NCI-H2227 treated with DMSO at 0.1 percent for 48 hours (cell line): ENCODE results near the gene SNX1.
"Not testable (repeated sequence)": the region's sequence is repeated elsewhere in the genome, so short reads cannot be mapped to it uniquely, and the experiment has no call there.

Experiments
- DNase-seq: peaks from one replicate; lab custom pipeline; 2025; lab: John Stamatoyannopoulos, UW

The SNX1 gene

GRCh38 chr15:64112904-64113303 is 17.1 kb downstream of the SNX1 start:
- no peak for DNase-seq

GRCh38 chr15:64117759-64118487 is 22.1 kb downstream of the SNX1 start:
- no peak for DNase-seq

- not testable (repeated sequence) for DNase-seq
These were observed 24.5 kb downstream of the SNX1 start for GRCh38 chr15:64120322-64120721.

DNA sequence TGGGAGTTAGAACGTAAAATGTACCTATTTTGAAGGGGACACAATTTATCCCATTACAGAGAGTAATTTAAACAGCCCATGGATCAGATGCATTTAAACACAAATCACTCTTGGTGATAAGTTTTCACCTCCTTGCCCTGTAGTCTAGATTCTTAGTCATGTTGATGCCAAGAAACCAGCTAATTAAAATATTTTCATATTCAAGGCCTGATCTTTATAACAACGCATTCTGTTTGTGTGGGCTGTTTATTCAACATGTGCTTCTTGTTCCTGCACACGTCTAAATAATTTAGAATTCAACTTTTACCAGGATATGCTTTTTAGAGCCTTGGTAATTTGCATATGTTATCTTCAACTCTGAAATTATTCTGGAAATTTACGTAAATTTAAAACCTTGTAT is 25.8 kb downstream of the SNX1 start:
- DNase-seq, result no peak

DNA sequence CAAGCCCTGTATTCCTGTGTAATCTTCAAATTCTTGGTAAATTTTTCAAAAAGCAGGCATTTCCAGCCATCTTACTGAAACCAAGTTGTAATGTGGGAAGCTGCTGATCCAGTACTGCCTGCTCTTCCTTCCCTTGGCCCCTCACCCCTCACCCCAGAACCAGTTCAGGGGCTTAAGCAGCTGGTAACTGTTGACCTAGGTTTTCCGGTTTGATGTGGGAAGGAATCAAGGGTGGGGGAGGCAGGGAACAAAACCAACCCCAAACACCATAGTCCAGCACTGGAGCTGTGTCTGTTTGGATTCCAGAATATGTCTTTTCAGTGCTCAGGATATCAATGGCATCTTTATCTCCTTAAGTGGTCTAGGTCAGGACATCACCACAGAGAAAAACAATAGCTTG is 26.7 kb downstream of the SNX1 start:
- no peak for DNase-seq

DNA sequence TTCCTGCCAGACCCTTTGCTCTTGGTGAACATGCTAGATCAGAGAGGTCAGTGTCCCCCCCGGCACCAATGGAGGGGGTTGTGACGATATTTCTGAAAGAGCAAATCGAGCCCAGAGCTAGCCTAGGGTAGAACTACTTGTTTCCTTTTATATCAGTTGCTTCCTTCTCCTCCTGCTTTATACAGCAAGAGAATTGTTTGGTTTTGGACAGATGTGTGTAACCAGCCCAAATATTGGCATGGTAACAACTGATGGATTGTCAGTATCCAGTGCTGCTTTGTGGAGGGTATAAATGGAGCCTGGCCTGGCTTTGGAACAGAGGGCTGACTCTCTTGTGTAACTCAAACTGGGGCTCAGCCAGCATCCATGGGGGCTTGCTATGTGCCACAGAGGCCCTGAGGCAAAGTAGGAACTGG is 27.2 kb downstream of the SNX1 start:
- no peak for DNase-seq

- no peak for DNase-seq
These were observed 30.2 kb downstream of the SNX1 start for GRCh38 chr15:64125978-64126377.

DNA sequence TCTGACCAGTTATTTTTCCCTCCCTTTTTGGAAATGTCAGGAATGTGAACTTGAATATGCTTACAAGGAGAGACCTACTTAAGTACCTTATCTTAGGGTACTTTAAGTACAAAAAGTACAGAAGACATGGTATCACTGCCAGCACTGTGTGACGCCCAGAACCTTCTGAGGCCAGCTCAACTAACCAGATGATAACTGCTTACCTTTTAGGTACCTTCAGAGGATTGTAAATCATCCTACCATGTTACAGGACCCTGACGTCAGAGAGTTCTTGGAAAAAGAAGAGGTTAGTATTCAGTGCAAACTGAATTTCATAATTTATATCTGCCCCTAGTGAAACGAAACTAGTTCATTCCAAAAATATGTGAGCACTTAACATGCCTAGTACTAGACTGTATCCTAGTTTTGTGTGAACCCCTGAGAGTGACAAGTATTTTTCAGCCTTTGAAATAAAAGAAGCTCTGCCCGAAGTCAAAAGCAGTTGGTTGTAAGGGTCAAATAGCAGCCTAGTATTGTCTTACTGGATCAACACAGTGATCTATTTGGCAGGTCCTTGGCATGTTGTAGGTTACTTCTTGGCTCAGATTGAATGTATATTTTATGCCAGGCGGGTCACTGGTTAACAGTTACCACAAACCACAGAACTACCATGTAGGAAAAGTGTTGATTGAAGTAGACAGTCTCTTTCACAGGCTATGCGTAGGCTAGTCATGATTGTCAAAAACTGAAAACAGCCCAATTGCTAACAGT is 31.9 kb downstream of the SNX1 start:
- no peak for DNase-seq

GRCh38 chr15:64130159-64130558 is 34.4 kb downstream of the SNX1 start:
- DNase-seq, result no peak

DNA sequence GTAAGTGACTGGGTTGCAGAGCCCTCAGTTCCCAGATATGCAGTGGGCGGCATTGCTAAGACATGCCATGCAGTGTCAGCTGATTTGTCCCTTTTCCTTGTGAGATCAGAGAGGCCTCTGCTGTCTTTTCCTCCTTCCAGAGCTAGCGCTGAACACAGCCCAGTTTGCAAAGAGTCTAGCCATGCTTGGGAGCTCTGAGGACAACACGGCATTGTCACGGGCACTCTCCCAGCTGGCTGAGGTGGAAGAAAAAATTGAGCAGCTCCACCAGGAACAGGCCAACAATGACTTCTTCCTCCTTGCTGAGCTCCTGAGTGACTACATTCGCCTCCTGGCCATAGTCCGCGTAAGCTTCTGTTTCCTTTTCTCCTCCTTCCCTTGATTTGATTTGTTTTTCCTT is 35.8 kb downstream of the SNX1 start:
- DNase-seq, result no peak

- DNase-seq, result no peak
These were observed 36.4 kb downstream of the SNX1 start for GRCh38 chr15:64132217-64132616.

- no peak for DNase-seq
These were observed 38.0 kb downstream of the SNX1 start for GRCh38 chr15:64133623-64134344.

- DNase-seq, result no peak
These were observed 38.6 kb downstream of the SNX1 start for GRCh38 chr15:64134345-64134829.

DNA sequence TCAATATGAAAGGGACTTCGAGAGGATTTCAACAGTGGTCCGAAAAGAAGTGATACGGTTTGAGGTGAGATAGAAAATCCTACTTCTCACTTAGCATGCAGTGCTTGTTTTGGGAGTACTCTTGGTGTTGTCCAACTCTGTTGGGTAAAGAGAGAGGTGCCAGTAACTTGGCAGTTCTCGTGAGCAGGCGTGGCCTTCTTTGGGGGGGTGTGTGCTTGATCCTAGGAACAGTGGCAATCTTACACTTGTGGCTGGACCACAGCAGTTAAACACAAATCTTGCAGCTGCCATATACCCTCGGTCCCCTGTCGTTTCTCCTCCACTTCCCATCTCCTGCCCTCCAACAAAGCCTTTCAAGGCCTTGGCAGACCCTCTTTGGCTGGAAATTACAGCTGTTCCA is 40.6 kb downstream of the SNX1 start:
- no peak for DNase-seq

GRCh38 chr15:64137226-64137833 is 41.5 kb downstream of the SNX1 start:
- no peak for DNase-seq

DNA sequence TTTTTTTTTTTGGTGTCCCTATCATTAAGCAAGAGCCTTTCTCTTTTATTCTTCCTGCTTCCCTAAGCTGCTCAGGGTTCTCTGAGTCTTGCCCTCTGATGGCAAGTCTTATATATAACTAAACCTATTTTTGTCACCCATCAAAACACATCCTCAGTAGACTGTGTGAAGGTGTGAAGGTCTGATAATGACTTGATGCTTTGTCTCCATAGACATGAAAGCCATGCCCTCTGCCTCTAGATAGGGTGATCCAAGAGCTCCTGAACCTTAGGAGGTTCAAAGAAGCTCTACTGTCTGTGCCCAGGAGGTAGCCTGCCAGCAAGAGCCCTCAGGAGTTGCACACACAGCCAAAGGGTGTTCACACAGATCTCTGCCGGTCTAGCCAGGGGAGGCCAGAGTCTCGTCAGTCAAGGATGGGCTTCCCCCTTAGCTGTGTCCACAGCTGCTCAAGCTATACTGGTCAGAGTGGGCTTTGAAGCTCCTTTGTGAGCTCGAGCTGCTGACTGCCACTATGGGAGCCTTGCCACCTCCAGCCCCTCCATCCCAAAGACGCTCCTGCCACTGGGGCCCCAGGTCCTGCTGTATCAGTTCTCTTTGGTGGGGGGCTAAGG is 42.7 kb downstream of the SNX1 start:
- DNase-seq, result no peak

- no peak for DNase-seq
These were observed 46.2 kb downstream of the SNX1 start for GRCh38 chr15:64141798-64142512.

- DNase-seq, result no peak
These were observed 47.5 kb downstream of the SNX1 start for GRCh38 chr15:64143276-64143675.

- DNase-seq, result no peak
These were observed 48.4 kb downstream of the SNX1 start for GRCh38 chr15:64144192-64144564.

DNA sequence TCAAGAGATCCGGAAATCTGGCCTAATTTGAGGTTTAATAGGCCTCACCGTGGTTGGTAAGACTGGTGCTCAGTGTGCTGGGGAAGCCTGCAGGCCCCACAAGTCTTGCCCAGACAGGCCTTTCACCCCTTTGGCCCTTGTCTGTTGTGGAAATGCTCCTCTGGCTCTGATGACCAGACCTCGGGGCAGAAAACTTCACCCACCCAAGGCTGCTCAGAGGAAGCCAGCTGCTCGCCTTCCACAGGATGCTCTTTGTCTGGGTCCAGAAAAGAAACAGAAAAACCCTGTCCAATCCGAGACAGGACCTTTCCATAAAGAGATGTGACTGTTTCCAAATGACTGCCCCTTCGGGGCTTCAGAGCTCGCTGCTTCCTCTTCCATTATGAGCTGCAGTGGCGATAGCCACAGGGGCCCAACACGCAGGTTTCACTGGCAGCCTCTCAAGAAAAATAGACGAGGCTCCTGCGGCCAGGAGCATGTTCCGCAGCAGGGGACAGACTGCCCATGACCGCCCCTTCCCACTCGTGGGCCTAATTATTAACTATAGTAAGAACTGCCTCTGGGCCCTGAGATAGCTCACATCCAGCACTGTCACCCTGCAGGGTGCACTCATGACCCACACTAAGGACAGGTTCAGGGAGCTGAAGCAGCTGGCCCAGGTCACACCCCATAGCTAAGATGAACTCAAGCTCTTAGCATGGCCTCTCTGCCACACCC is 48.9 kb downstream of the SNX1 start:
- no peak for DNase-seq

- no peak for DNase-seq
These were observed 50.3 kb downstream of the SNX1 start for GRCh38 chr15:64146041-64146440.
